ENCODE measurements around the gene TMEM121.

The TMEM121 gene

DNA sequence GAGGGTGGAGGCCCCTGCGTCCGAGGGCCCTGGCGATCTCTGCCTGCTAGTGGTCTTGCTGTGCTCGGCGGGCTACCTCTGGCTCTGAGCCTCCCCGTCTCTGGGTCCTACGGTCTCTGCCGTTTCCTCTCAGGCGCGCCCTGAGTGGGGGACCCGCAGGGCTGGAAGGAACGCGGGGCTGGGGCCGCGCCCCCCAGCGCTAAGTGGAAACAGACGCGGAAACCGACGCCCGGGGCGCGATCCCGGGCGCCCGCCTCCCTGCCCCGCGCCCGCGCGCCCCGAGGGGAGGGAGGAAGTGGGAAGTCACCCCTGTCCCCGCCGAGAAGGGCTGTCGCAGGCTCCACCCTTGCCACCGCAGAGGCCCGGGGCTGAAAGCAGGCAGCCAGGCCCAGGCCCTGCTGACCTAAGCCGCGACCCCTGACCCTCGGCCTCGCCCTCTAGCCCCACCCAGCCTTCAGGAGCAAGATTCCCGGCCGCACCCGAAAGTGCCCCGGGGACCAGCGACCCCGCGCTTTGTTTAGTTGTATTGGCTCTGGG is 38.9 kb upstream of the TMEM121 start:
- no peak for DNase-seq

- DNase-seq = no peak
Measured at GRCh38 chr14:105487986-105488777, 38.2 kb upstream of the TMEM121 start.

- no peak for DNase-seq
Measured at GRCh38 chr14:105488781-105489541, 37.4 kb upstream of the TMEM121 start.

- peak; percentile 77 for DNase-seq
Measured at GRCh38 chr14:105489542-105490266, 36.7 kb upstream of the TMEM121 start.

GRCh38 chr14:105490267-105490571 is 36.2 kb upstream of the TMEM121 start:
- no peak for DNase-seq

DNA sequence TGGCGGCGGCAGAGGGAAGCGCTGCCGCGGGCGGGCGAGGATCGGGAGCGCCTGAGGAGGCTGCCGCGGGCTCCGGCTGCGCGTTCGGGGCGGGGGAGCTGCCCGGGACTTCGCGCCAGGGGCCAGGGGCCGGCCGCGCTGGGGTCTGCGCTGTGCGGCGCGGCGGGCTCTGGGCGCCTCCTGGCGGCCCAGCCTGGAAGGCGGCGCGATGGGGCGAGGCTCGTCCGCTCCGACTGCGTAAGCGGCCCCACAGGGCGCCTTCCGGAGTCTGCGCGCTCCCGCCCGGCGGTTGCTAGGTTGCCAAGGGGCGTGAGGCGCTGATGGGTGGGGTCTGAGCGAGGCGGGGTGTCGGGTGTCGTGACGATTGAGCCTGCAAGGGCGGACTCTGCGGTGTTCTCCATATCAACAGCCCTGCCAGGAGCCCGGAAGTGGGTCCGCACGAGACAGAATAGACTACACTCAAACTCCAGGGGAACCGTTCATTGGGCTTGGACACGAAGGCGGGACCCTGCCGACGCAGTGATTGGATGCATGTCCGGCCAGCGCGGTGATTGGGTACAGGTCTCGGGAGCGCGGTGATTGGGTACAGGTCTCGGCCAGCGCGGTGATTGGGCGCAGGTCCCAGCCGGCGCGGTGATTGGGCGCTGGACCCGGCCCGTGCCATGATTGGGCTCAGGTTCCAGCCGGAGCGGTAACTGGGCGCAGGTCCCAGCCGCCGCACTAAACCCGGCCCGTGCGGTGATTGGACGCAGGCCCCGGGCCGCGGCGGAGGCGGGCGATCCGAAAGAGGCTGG is 35.6 kb upstream of the TMEM121 start, which contains the start of gene TEDC1:
TSS of gene TEDC1 (plus strand) at position 675 of the 794 bp plus-strand sequence. CDS start 130 bp downstream, outside the sequence.
- peak; percentile 100 for DNase-seq

GRCh38 chr14:105491366-105491973 is 34.9 kb upstream of the TMEM121 start:
- DNase-seq = peak; percentile 27

- DNase-seq = no peak
Measured at GRCh38 chr14:105492031-105492970, 34.1 kb upstream of the TMEM121 start.

DNA sequence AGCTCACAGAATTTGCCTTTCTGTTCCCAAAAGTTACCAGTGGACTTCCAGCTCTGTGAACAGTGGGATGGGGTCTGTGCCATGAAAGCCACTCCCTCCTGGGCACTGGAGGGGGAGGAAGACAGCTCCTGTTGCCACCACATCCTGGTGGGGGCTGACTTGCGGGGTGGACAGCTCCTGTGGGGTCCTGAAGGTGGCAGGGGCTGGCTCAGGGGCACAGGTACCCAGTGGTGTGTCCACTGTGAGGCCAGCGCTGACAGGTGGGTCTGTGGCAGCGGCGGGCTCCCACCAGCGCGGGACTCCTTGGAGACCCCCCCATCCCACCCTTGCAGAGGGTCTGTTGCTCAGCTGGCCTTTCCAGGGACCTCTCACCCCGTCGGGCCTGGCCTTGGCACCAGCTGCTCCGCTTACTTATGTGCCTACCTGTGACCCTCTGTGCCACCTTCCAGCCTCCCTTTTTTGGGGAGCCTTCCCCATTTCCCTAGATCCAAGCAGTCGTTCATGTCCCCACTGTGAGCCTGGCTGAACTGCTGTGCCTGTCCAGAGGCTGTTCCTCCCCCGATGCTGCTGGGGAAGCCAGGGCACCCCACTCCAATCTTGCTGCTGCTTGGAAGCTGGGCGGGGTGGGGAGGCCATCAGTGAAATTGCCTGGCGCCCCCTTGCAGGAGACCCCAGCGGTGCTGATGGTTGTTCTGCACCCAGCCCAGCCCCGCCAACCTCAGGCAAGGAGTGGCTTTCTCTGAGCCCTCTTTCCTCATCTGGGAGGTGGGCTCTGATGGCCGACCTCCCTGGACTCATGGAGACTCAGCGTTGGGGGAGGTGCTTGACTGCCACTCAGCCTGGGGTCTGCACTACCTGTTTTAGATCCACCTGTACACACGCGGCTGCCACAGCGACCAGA is 33.2 kb upstream of the TMEM121 start:
- no peak for DNase-seq

GRCh38 chr14:105493921-105494605 is 32.3 kb upstream of the TMEM121 start:
- no peak for DNase-seq

- DNase-seq = no peak
Measured at GRCh38 chr14:105494606-105494929, 31.8 kb upstream of the TMEM121 start.

DNA sequence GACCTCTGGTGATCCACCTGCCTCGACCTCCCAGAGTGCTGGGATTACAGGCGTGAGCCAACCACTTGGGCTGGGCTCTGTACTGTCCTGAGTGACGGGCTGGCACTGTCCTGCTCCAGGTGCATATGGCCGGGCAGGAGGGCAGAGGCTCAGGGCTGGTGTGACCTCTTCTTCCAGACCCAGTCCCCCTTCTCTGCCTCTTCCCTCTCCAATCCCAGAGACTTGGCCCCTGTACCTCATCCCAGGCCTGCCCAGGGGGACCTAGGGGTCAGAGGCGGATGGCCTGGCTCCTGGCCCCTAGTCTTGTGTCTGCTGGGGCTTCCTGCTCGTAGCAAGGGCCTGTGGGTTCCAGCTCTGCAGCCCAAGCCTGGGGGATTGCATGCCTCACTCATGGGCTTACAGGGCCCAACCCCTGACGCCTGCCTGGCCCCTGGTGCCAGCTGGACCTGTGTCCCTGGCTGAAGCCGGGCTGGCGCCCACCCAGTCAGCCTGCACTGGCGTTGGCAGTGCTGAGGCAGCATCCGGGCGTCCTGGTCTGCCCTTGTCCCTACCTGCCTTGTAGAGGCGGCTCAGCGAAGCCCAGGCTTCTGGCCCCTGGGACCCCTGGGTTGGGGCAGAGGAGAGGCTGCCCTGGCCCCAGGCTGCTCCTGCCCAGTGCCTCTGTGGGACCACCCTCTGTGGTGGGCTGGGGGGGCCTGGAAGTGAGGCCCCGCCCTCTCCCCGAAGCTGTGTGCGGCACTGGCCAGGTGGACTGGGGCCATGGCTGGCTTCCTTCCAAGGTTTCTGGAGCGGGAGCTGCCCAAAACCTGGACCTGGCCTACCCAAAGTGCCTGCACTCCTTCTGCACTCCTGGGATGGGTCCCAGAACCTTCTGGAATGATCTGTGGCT is 31.0 kb upstream of the TMEM121 start:
- DNase-seq = no peak

- DNase-seq = no peak
Measured at GRCh38 chr14:105495990-105496830, 30.2 kb upstream of the TMEM121 start.

- no peak for DNase-seq
Measured at GRCh38 chr14:105496831-105497591, 29.4 kb upstream of the TMEM121 start.

DNA sequence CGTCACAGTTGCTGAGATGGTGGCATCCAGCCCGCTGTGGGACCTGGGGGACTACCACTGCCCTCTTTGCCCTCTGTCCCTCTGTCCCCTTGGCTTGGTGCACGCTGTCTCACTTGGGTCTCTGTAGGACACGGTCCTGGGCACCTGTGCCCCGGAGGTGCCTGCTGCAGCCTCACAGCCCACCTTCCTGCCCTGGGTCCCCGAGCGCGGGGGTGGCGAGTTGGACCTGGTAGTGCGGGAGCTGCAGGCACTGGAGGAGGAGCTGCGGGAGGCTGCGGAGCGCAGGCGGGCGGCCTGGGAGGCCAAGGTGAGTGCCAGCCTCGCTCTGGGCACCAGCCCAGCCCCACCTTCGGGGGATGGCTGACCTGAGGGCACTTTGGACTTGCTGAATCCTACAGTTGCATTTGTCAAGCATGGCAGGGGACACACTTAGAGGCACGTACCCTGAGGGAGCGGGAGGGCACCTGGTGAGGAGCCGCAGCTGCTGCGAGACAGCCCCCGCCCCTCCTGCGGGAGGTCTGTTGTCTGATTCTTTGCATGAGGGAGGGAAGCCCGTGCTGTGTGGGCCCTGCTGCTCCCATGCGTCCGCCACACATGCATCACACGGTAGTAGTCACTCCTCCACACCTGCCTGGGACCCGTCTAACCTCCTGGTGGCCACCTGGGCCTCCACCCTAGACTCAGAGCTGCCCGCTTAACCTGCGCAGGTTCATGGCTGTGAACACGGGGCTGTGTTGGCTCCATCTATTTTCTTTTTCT is 28.5 kb upstream of the TMEM121 start:
- DNase-seq = no peak
